Trophoblast cell (in vitro differentiated cells and primary cell): ENCODE data around the gene TLR4.

Source experiments
- DNase-seq, 2 donors: peaks; one replicate each; pipeline ENCODE4 v3.0.0-alpha.2; 2016
- H2AFZ ChIP-seq: 2 replicates; pipeline ENCODE4 v1.6.1; 2013; ENCODE audit warnings: low read length, moderate library complexity, mild to moderate bottlenecking; ENCODE audit not compliant: insufficient read depth, poor library complexity
- H2AK5ac ChIP-seq: 2 replicates; pipeline ENCODE4 v1.6.1; 2013; ENCODE audit warnings: mild to moderate bottlenecking, low read length
- H2BK120ac ChIP-seq: 2 replicates; pipeline ENCODE4 v1.6.1; 2013; ENCODE audit warnings: low read length, mild to moderate bottlenecking, moderate library complexity; ENCODE audit not compliant: insufficient read depth, poor library complexity
- H2BK12ac ChIP-seq: 2 replicates; pipeline ENCODE4 v1.6.1; 2013; ENCODE audit warnings: mild to moderate bottlenecking, low read length, moderate library complexity
- H2BK5ac ChIP-seq: 2 replicates; pipeline ENCODE4 v1.6.1; 2013; ENCODE audit warnings: low read length, low read depth, moderate library complexity, mild to moderate bottlenecking; ENCODE audit not compliant: poor library complexity
- H3K14ac ChIP-seq: 2 replicates; pipeline ENCODE4 v1.6.1; 2013; ENCODE audit warnings: mild to moderate bottlenecking, low read length
- H3K18ac ChIP-seq: 2 replicates; pipeline ENCODE4 v1.6.1; 2013; ENCODE audit warnings: mild to moderate bottlenecking, low read length
- H3K23ac ChIP-seq: 2 replicates; pipeline ENCODE4 v1.6.1; 2013; ENCODE audit warnings: low read length
- H3K27ac ChIP-seq: 2 replicates; pipeline ENCODE4 v1.5.1; 2013; ENCODE audit warnings: low read depth, mild to moderate bottlenecking, inconsistent platforms, low read length, moderate library complexity
- H3K27me3 ChIP-seq: 2 replicates; pipeline ENCODE4 v1.6.1; 2013; ENCODE audit warnings: inconsistent platforms, mild to moderate bottlenecking, low read length, moderate library complexity; ENCODE audit not compliant: insufficient read depth
- H3K36me3 ChIP-seq, 2 experiments: 1 replicate in 1 of 2; 2 replicates in 1 of 2; pipeline ENCODE4 v1.6.1; 2013; ENCODE audit warnings: low read length in 2 of 2, mild to moderate bottlenecking in 2 of 2, moderate library complexity in 1 of 2; ENCODE audit not compliant: insufficient read depth in 2 of 2, control insufficient read depth in 1 of 2
- H3K4ac ChIP-seq: 2 replicates; pipeline ENCODE4 v1.6.1; 2013; ENCODE audit warnings: low read depth, mild to moderate bottlenecking, low read length, moderate library complexity
- H3K4me1 ChIP-seq, 2 experiments: 1 replicate in 1 of 2; 2 replicates in 1 of 2; pipeline ENCODE4 v1.6.1; 2013; ENCODE audit warnings: low read length in 2 of 2, mild to moderate bottlenecking in 2 of 2, moderate library complexity in 1 of 2; ENCODE audit not compliant: insufficient read depth in 2 of 2, control insufficient read depth in 1 of 2
- H3K4me2 ChIP-seq: 2 replicates; pipeline ENCODE4 v1.6.1; 2013; ENCODE audit warnings: inconsistent platforms, mild to moderate bottlenecking, low read length, moderate library complexity
- H3K4me3 ChIP-seq: 2 replicates; pipeline ENCODE4 v1.5.1; 2013; ENCODE audit warnings: mild to moderate bottlenecking, low read depth, low read length, inconsistent platforms
- H3K79me1 ChIP-seq: one replicate; pipeline ENCODE4 v1.6.1; 2013; ENCODE audit warnings: low read length
- H3K79me2 ChIP-seq: 2 replicates; pipeline ENCODE4 v1.6.1; 2013; ENCODE audit warnings: low read length, mild to moderate bottlenecking; ENCODE audit not compliant: control insufficient read depth, insufficient read depth, poor library complexity
- H3K9ac ChIP-seq: 2 replicates; pipeline ENCODE4 v1.6.1; 2013; ENCODE audit warnings: mild to moderate bottlenecking, low read length
- H3K9me3 ChIP-seq: 2 replicates; pipeline ENCODE4 v1.6.1; 2013; ENCODE audit warnings: low read depth, mild to moderate bottlenecking, control low read depth, inconsistent platforms, low read length; ENCODE audit not compliant: insufficient read depth
- H4K12ac ChIP-seq: 2 replicates; pipeline ENCODE4 v1.6.1; 2013; ENCODE audit warnings: low read depth, mild to moderate bottlenecking, low read length, moderate library complexity
- H4K8ac ChIP-seq: 2 replicates; pipeline ENCODE4 v1.6.1; 2013; ENCODE audit warnings: low read depth, mild to moderate bottlenecking, low read length, moderate library complexity
- H4K91ac ChIP-seq: one replicate; pipeline ENCODE4 v1.6.1; 2013; ENCODE audit warnings: low read depth, mild to moderate bottlenecking, low read length, moderate library complexity
- WGBS: extraction: QIAGEN DNeasy Blood & Tissue Kit; methylation state at CpG from one replicate; pipeline ENCODE4 v1.1.7; 2013; ENCODE audit warnings: missing lambda C conversion rate; ENCODE audit not compliant: insufficient read length, insufficient coverage; ENCODE audit errors: extremely low coverage; 5-methylcytosine and 5-hydroxymethylcytosine counted together

Gene TLR4

DNA sequence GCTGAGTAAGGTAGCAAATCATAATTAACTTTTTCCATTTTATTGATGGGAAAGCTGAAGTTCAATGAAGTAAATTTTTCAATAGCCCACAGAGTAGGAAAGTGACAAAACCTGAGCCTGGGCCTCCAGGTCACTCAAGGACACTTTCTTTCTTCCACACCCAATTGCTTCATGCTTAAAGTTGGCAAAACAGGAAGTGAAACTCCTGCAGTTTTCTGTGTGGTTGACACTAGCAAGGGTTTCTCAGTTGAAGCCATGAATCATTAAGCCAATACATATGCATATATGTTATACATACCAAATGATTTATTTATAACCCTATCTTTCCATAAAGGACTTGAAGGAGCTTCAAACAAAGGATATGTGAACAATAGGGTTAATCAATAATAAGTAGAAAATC, 13.9 kb downstream of the TLR4 start:
- Histone ChIP-seq H2BK120ac (no peak overlapping the region), H4K12ac (no peak overlapping the region), H2AFZ (no peak overlapping the region), H3K4me3 (no peak overlapping the region), H3K18ac (no peak overlapping the region), H3K36me3 (no peaks in the 10 kb centered on the region), H3K4ac (no peak overlapping the region), H3K4me2 (no peak overlapping the region), H2BK12ac (no peak overlapping the region), H3K9me3 (no peaks in the 10 kb centered on the region), H3K23ac (no peak overlapping the region), H3K79me2 (no peaks in the 10 kb centered on the region), H2BK5ac (no peak overlapping the region), H2AK5ac (no peak overlapping the region), H3K27me3 (no peaks in the 10 kb centered on the region), H3K9ac (no peak overlapping the region), H3K14ac (no peak overlapping the region), H3K27ac (no peak overlapping the region), H4K8ac (no peak overlapping the region), H3K4me1 (no peaks in the 10 kb centered on the region), H4K91ac (no peak overlapping the region), H3K79me1 (no peaks in the 10 kb centered on the region)
- peak in 1 of 2 donors; percentile 48 for DNase-seq

DNA sequence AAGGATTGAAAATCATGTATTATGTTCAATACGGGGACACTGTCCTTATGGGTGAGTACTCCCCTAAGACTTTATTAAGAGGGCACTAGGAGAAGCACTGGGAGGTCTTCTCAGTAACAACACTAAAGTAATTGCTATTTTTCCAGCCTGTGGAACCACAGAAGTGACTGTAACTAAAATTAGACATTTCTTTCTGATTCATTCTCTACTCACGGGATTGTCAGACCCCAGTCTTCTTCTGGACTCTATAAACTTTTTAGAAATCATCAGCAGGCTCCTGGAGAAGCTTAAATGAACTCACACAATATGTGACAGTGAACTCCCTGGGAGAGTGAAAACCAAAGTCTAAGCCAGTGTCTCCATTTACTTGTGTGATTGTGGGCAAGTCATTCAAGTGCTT, 14.5 kb downstream of the TLR4 start:
- H3K4me3 ChIP-seq, result no peak overlapping the region
- no peaks in the 10 kb centered on the region for H3K27me3 ChIP-seq
- H3K14ac ChIP-seq, result no peak overlapping the region
- no peak overlapping the region for H3K9ac ChIP-seq
- no peak overlapping the region for H2BK12ac ChIP-seq
- no peaks in the 10 kb centered on the region for H3K36me3 ChIP-seq
- no peaks in the 10 kb centered on the region for H3K79me2 ChIP-seq
- H3K27ac ChIP-seq, result no peak overlapping the region
- no peak overlapping the region for H4K91ac ChIP-seq
- H3K4me2 ChIP-seq, result no peak overlapping the region
- H4K12ac ChIP-seq, result no peak overlapping the region
- WGBS, result no CpG with 5 or more reads among the region's 2 CpGs
- H2AK5ac ChIP-seq, result no peak overlapping the region
- H3K18ac ChIP-seq, result no peak overlapping the region
- H2BK120ac ChIP-seq, result no peak overlapping the region
- no peak overlapping the region for H2BK5ac ChIP-seq
- H3K23ac ChIP-seq, result no peak overlapping the region
- H3K9me3 ChIP-seq, result no peaks in the 10 kb centered on the region
- no peak overlapping the region for H3K4ac ChIP-seq
- no peak for DNase-seq
- H2AFZ ChIP-seq, result no peak overlapping the region
- no peak overlapping the region for H4K8ac ChIP-seq
- no peaks in the 10 kb centered on the region for H3K4me1 ChIP-seq
- no peaks in the 10 kb centered on the region for H3K79me1 ChIP-seq

- H3K4me1 ChIP-seq, result no peaks in the 10 kb centered on the region
- H3K4me2 ChIP-seq, result no peak overlapping the region
- H2AK5ac ChIP-seq, result no peak overlapping the region
- H2AFZ ChIP-seq, result no peak overlapping the region
- H2BK12ac ChIP-seq, result no peak overlapping the region
- H3K14ac ChIP-seq, result no peak overlapping the region
- H2BK5ac ChIP-seq, result no peak overlapping the region
- no peaks in the 10 kb centered on the region for H3K79me1 ChIP-seq
- WGBS, result no CpG with 5 or more reads among the region's 7 CpGs
- no peak overlapping the region for H3K18ac ChIP-seq
- no peaks in the 10 kb centered on the region for H3K79me2 ChIP-seq
- no peaks in the 10 kb centered on the region for H3K9me3 ChIP-seq
- H3K36me3 ChIP-seq, result no peaks in the 10 kb centered on the region
- no peaks in the 10 kb centered on the region for H3K27me3 ChIP-seq
- no peak overlapping the region for H4K8ac ChIP-seq
- DNase-seq, result no peak
- no peak overlapping the region for H3K27ac ChIP-seq
- H4K91ac ChIP-seq, result no peak overlapping the region
- H3K23ac ChIP-seq, result no peak overlapping the region
- no peak overlapping the region for H3K4me3 ChIP-seq
- H3K9ac ChIP-seq, result no peak overlapping the region
- H2BK120ac ChIP-seq, result no peak overlapping the region
- no peak overlapping the region for H4K12ac ChIP-seq
- H3K4ac ChIP-seq, result no peak overlapping the region
Observed at GRCh38 chr9:117719161-117719920, 15.1 kb downstream of the TLR4 start.

GRCh38 chr9:117720066-117720465, 15.9 kb downstream of the TLR4 start:
- no peak overlapping the region for H3K18ac ChIP-seq
- no peak overlapping the region for H3K27ac ChIP-seq
- H2BK12ac ChIP-seq, result no peak overlapping the region
- no peak overlapping the region for H4K8ac ChIP-seq
- H3K14ac ChIP-seq, result no peak overlapping the region
- H3K4ac ChIP-seq, result no peak overlapping the region
- no CpG with 5 or more reads among the region's 2 CpGs for WGBS
- no peak overlapping the region for H4K12ac ChIP-seq
- H2BK120ac ChIP-seq, result no peak overlapping the region
- no peaks in the 10 kb centered on the region for H3K79me2 ChIP-seq
- no peak for DNase-seq
- H3K27me3 ChIP-seq, result no peaks in the 10 kb centered on the region
- no peaks in the 10 kb centered on the region for H3K4me1 ChIP-seq
- no peaks in the 10 kb centered on the region for H3K9me3 ChIP-seq
- H3K4me3 ChIP-seq, result no peak overlapping the region
- no peak overlapping the region for H3K9ac ChIP-seq
- H2AFZ ChIP-seq, result no peak overlapping the region
- H3K79me1 ChIP-seq, result no peaks in the 10 kb centered on the region
- no peak overlapping the region for H4K91ac ChIP-seq
- no peaks in the 10 kb centered on the region for H3K36me3 ChIP-seq
- no peak overlapping the region for H3K23ac ChIP-seq
- no peak overlapping the region for H2BK5ac ChIP-seq
- H3K4me2 ChIP-seq, result no peak overlapping the region
- H2AK5ac ChIP-seq, result no peak overlapping the region
